Naive B cell (primary cell): Measurements from ENCODE around the gene RNU6-9. TPM values are rescaled to one million over a fixed set of nuclear protein-coding genes. Genes with fewer than 3 reads are reported as not detected.
A peak's percentile ranks its signal among the peaks of the same experiment; 100 is the strongest.
"Not testable (repeated sequence)": the region's sequence is repeated elsewhere in the genome, so short reads cannot be mapped to it uniquely, and the experiment has no call there.

ENCODE experiments used
- ATAC-seq, 2 donors: fragments of 150-1000 bp; cut with Tn5 transposase; 2 replicates each; pipeline ENCODE4 v1.10.0; 2021; ENCODE audit warnings: low read depth in 2 of 2, mild to moderate bottlenecking in 2 of 2, moderate library complexity in 2 of 2
- DNase-seq: peaks from one replicate; pipeline ENCODE4 v3.0.0; 2022
- H3K27ac Mint-ChIP-seq, 6 donors: one replicate each; pipeline ENCODE4 v1.8.0; 2020 to 2022; ENCODE audit warnings: mild to moderate bottlenecking in 6 of 6, mixed read lengths in 6 of 6, moderate library complexity in 5 of 6, inconsistent platforms in 2 of 6
- H3K27me3 Mint-ChIP-seq, 3 donors: one replicate each; pipeline ENCODE4 v1.8.0; 2021 to 2022; ENCODE audit warnings: mixed read lengths in 3 of 3, mild to moderate bottlenecking in 1 of 3
- H3K36me3 Mint-ChIP-seq, 2 donors: one replicate each; pipeline ENCODE4 v1.8.0; 2020 to 2022; ENCODE audit warnings: mixed read lengths in 2 of 2, inconsistent platforms in 1 of 2, mild to moderate bottlenecking in 1 of 2
- H3K4me1 Mint-ChIP-seq, 3 donors: one replicate each; pipeline ENCODE4 v1.8.0; 2020 to 2022; ENCODE audit warnings: mixed read lengths in 3 of 3, inconsistent platforms in 1 of 3, mild to moderate bottlenecking in 1 of 3, moderate library complexity in 1 of 3
- H3K4me3 Mint-ChIP-seq, 8 donors: one replicate each; pipeline ENCODE4 v1.8.0; 2020 to 2022; ENCODE audit warnings: mild to moderate bottlenecking in 8 of 8, mixed read lengths in 8 of 8, moderate library complexity in 8 of 8, inconsistent platforms in 2 of 8
- H3K9me3 Mint-ChIP-seq, 7 donors: one replicate each; pipeline ENCODE4 v1.8.0; 2020 to 2022; ENCODE audit warnings: mixed read lengths in 7 of 7, mild to moderate bottlenecking in 5 of 7, inconsistent platforms in 2 of 7, moderate library complexity in 1 of 7
- polyA plus RNA-seq, 6 donors: library from polyadenylated mRNA; unstranded; fragments of 300-500 nt; fragmentation: Illumina TruSeq; gene quantifications; one replicate each; pipeline ENCODE4 v1.2.3, GENCODE V29; 2021; ENCODE audit warnings: low read depth in 6 of 6

The RNU6-9 gene
- polyA plus RNA-seq, 6 donors from 2014 or later = not detected

- ATAC-seq = no peak
- H3K27me3 Mint-ChIP-seq = no peaks in the 10 kb centered on the region
- H3K4me3 Mint-ChIP-seq = no peak overlapping the region
- H3K9me3 Mint-ChIP-seq = no peaks in the 10 kb centered on the region
- peak overlapping the region in 2 of 6 donors; percentile 16 to 71 for H3K27ac Mint-ChIP-seq
- DNase-seq = no peak
- H3K36me3 Mint-ChIP-seq = no peaks in the 10 kb centered on the region
- H3K4me1 Mint-ChIP-seq = peaks cover 8 to 14% (median 10%) of the 10 kb centered on the region in 3 donors
These were observed 17.2 kb upstream of the RNU6-9 start for GRCh38 chr19:876089-876488.

GRCh38 chr19:876780-877314, 16.4 kb upstream of the RNU6-9 start:
- no peaks in the 10 kb centered on the region for H3K9me3 Mint-ChIP-seq
- no peak for DNase-seq
- no peak for ATAC-seq
- no peaks in the 10 kb centered on the region for H3K27me3 Mint-ChIP-seq
- no peak overlapping the region for H3K4me3 Mint-ChIP-seq
- H3K36me3 Mint-ChIP-seq = no peaks in the 10 kb centered on the region
- no peak overlapping the region for H3K27ac Mint-ChIP-seq
- peaks cover 8 to 14% (median 10%) of the 10 kb centered on the region in 3 donors for H3K4me1 Mint-ChIP-seq

GRCh38 chr19:877992-878660, 15.2 kb upstream of the RNU6-9 start:
- not testable (repeated sequence) for H3K4me1 Mint-ChIP-seq, H3K27ac Mint-ChIP-seq, H3K27me3 Mint-ChIP-seq, H3K9me3 Mint-ChIP-seq, ATAC-seq, DNase-seq, H3K36me3 Mint-ChIP-seq, H3K4me3 Mint-ChIP-seq

- H3K27ac Mint-ChIP-seq, H3K36me3 Mint-ChIP-seq, H3K4me1 Mint-ChIP-seq: not testable (repeated sequence)
These were observed 14.3 kb upstream of the RNU6-9 start for GRCh38 chr19:878751-879561.

GRCh38 chr19:879711-880438, 13.4 kb upstream of the RNU6-9 start:
- ATAC-seq (no peak), DNase-seq (no peak)
- Mint-ChIP-seq H3K9me3 (no peaks in the 10 kb centered on the region), H3K4me1 (peaks cover 2 to 8% (median 5%) of the 10 kb centered on the region in 3 donors), H3K27ac (no peak overlapping the region), H3K27me3 (no peaks in the 10 kb centered on the region), H3K4me3 (no peak overlapping the region), H3K36me3 (no peaks in the 10 kb centered on the region)

More at GRCh38 chr19:878751-879561, 14.3 kb upstream of the RNU6-9 start:
- H3K27me3 Mint-ChIP-seq, H3K4me3 Mint-ChIP-seq, ATAC-seq, H3K9me3 Mint-ChIP-seq, DNase-seq: not testable (repeated sequence)

GRCh38 chr19:881385-882071, 11.8 kb upstream of the RNU6-9 start:
- no peak overlapping the region for H3K4me3 Mint-ChIP-seq

GRCh38 chr19:882871-883497, 10.3 kb upstream of the RNU6-9 start:
- Mint-ChIP-seq H3K9me3 (no peaks in the 10 kb centered on the region), H3K27me3 (no peaks in the 10 kb centered on the region)

More at GRCh38 chr19:881385-882071, 11.8 kb upstream of the RNU6-9 start:
- Mint-ChIP-seq H3K27me3 (no peaks in the 10 kb centered on the region), H3K27ac (peak overlapping the region in 1 of 6 donors; percentile 36), H3K4me1 (peaks cover 0 to 8% (median 5%) of the 10 kb centered on the region in 3 donors), H3K36me3 (no peaks in the 10 kb centered on the region), H3K9me3 (no peaks in the 10 kb centered on the region)
- ATAC-seq = no peak
- DNase-seq = no peak

GRCh38 chr19:883661-884211, 9.5 kb upstream of the RNU6-9 start:
- DNase-seq (no peak), ATAC-seq (no peak)
- H3K4me3 Mint-ChIP-seq = no peak overlapping the region
- no peaks in the 10 kb centered on the region for H3K36me3 Mint-ChIP-seq
- H3K4me1 Mint-ChIP-seq = peaks cover 2 to 8% (median 8%) of the 10 kb centered on the region in 3 donors
- peak overlapping the region in 1 of 6 donors; percentile 47 for H3K27ac Mint-ChIP-seq
- H3K9me3 Mint-ChIP-seq = no peaks in the 10 kb centered on the region
- H3K27me3 Mint-ChIP-seq = no peaks in the 10 kb centered on the region

More at GRCh38 chr19:882871-883497, 10.3 kb upstream of the RNU6-9 start:
- no peak overlapping the region for H3K4me3 Mint-ChIP-seq
- no peaks in the 10 kb centered on the region for H3K36me3 Mint-ChIP-seq
- DNase-seq (no peak), ATAC-seq (no peak)
- peak overlapping the region in 1 of 6 donors; percentile 38 for H3K27ac Mint-ChIP-seq
- peaks cover 2 to 8% (median 5%) of the 10 kb centered on the region in 3 donors for H3K4me1 Mint-ChIP-seq

GRCh38 chr19:884420-885211, 8.7 kb upstream of the RNU6-9 start:
- no peak for ATAC-seq
- Mint-ChIP-seq H3K9me3 (no peaks in the 10 kb centered on the region), H3K27me3 (no peaks in the 10 kb centered on the region), H3K36me3 (no peaks in the 10 kb centered on the region), H3K27ac (peak overlapping the region in 3 of 6 donors; percentile 36 to 86 (median 76)), H3K4me1 (peaks cover 5 to 9% (median 7%) of the 10 kb centered on the region in 3 donors), H3K4me3 (no peak overlapping the region)
- DNase-seq = no peak

GRCh38 chr19:885536-886224, 7.6 kb upstream of the RNU6-9 start:
- Mint-ChIP-seq H3K4me1 (peaks cover 3 to 9% (median 7%) of the 10 kb centered on the region in 3 donors), H3K27me3 (no peaks in the 10 kb centered on the region), H3K36me3 (no peaks in the 10 kb centered on the region), H3K9me3 (no peaks in the 10 kb centered on the region), H3K4me3 (peak overlapping the region in 1 of 8 donors; percentile 60), H3K27ac (peak overlapping the region in 1 of 6 donors; percentile 36)
- ATAC-seq = no peak
- DNase-seq = no peak

GRCh38 chr19:887072-887471, 6.2 kb upstream of the RNU6-9 start:
- Mint-ChIP-seq H3K27ac (no peak overlapping the region), H3K4me1 (peaks cover 9 to 16% (median 15%) of the 10 kb centered on the region in 3 donors), H3K36me3 (no peaks in the 10 kb centered on the region), H3K4me3 (peak overlapping the region in 1 of 8 donors; percentile 41), H3K27me3 (no peaks in the 10 kb centered on the region), H3K9me3 (no peaks in the 10 kb centered on the region)
- no peak for ATAC-seq
- DNase-seq = no peak
